Dedifferentiated amniotic fluid mesenchymal stem cell (primary cell): ENCODE measurements around the gene GLTPD2.

Experiments
- DNase-seq: peaks from one replicate; pipeline ENCODE4 v3.0.0-alpha.2; 2016; ENCODE audit errors: extremely low spot score

The GLTPD2 gene

DNA sequence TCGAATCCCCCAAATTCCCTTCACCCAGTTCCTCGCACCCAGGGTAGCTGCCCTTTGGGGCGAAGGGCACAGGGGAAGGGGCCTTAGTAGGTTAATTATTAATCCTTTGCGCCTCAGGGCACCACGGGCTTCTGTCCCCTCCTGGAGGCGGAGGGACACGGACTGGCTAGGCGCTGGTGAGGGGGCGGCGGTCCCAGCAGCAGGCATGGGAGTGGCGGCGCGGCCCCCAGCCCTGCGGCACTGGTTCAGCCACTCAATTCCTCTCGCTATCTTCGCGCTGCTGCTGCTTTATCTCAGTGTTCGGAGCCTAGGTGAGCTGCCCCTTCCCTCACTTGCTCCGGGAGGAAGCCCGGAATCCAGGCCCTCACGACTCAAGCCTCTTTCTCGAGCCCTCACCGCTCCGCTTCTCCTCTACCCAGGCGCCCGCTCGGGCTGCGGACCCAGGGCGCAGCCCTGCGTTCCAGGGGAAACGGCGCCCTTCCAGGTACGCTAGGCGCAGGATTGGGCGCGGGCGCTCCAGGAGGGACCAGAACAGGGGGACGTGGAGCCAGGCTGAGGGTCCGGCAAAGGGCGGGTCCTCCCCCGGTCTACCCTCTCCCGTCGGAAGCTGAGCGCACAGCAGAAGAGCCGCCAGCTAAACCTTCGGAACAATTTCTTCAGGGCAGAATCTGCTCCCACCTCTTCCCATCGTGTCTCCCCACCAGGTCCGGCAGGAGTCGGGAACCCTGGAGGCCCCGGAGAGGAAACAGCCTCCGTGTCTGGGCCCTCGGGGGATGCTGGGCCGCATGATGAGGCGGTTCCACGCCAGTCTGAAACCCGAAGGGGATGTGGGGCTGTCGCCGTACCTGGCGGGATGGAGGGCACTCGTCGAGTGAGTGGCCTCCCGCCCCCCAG lies at the start of gene GLTPD2:
TSS of gene GLTPD2 (plus strand) at position 158 of the 894 bp plus-strand sequence. CDS start at position 206, 48 bp downstream.
- DNase-seq = no peak

DNA sequence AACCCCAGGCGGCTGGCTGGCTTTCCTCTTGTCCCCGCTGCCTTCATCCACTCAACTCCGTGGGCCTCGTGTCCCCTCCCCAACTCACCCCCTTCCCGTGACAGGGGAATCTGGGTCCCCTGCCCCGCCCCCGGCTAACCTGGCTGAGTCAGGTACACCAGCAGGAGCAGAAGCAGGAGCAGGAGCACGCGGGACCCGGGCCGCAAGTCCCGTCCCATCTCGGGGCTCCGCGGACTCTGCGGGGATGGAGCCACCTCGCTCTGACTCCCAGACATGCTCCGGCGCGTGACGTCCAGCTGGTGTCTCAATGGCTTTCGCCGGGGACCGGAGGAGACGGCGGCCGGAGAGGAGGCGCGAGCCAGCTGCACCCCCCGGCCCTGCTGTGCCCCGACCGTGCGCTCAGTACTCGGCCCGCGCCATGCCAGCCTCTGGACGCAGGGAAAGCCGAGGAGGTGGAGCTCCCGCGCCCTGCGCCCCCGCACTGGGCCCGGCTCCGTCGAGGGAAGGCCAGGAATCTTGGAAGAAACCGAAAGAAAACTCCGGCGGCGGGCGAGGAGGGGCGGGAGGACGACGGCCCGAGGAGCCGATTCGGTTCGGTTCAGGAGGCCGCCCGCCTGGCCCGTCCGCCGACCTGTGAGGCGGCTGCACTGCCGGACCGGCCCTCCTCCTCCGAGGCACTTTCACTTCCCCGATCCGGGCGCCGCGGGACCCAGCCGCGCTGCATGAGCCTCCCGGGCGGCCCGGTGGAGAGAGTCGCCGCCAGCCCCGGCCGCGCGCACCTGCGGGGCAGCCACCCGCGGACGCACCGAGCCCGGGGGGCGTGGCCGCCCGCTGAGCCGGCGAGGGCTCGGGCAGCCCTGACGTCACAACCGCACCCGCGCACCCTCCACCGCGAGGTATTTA lies 49.4 kb upstream of the GLTPD2 start, which contains the start of the genes CXCL16 and ZMYND15:
TSS of gene CXCL16 (minus strand) at position 807 of the 903 bp plus-strand sequence. CDS start at position 218, 589 bp downstream.
TSS of gene ZMYND15 (plus strand) at position 712 of the 903 bp plus-strand sequence. CDS start 716 bp downstream, outside the sequence.
- DNase-seq = peak; percentile 29

DNA sequence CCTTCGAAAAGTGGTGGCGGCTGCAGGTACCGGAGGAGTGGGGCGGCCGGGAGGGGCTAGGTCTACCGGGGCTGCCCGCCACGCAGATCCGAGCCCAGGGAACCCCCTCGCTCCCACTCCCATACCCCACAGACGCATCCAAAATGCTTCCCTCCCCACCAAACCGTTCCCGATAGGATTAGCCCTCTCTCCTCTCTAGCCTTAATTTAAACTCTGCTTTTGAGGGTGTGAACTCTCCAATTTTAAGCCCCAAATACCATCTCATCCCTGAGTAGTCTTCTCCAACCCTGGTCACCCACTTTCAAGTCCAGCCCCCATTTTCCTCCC lies 48.8 kb upstream of the GLTPD2 start:
- DNase-seq = no peak

DNA sequence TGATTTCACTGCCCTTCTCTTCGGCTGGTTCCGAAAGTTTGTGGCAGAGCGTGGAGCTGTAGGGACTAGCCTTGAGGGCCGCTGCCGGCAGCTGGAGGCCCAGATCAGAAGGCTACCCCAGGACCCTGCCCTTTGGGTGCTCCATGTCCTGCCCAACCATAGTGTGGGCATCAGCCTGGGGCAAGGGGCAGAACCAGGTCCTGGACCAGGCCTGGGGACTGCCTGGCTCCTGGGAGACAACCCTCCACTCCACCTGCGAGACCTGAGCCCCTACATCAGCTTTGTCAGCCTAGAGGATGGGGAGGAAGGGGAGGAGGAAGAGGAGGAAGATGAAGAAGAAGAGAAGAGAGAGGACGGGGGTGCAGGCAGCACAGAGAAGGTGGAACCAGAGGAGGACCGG lies 48.2 kb upstream of the GLTPD2 start:
- DNase-seq = no peak

DNA sequence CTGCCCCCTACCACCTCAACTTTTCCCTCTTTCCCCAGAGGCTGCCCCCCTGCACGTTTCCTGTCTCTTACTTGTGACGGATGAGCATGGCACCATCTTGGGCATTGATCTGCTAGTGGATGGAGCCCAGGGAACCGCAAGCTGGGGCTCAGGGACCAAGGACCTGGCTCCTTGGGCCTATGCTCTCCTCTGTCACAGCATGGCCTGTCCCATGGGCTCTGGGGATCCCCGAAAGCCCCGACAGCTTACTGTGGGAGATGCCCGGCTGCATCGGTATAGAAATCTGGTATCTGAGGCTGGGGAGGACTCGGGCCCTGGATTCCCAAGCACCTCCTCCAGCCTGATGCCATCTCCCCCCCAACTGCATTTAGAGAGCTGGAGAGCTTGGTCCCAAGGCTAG lies 47.2 kb upstream of the GLTPD2 start:
- DNase-seq = no peak

DNA sequence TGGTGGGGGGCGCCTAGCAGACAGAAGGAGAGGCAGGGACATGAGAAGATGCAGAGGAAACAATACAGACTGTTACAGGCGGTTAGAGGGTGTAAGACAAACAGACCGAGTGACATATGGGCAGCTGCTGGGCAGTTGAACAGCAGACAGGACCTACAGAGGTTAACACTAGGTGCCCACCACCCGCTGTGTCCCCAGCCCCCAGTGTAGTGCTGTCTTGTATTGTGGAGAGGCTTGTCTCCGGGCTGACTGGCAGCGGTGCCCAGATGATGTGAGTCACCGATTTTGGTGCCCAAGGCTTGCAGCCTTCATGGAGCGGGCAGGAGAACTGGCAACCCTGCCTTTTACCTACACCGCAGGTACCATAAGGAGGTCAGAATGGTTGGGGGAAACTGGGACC lies 46.6 kb upstream of the GLTPD2 start:
- no peak for DNase-seq

DNA sequence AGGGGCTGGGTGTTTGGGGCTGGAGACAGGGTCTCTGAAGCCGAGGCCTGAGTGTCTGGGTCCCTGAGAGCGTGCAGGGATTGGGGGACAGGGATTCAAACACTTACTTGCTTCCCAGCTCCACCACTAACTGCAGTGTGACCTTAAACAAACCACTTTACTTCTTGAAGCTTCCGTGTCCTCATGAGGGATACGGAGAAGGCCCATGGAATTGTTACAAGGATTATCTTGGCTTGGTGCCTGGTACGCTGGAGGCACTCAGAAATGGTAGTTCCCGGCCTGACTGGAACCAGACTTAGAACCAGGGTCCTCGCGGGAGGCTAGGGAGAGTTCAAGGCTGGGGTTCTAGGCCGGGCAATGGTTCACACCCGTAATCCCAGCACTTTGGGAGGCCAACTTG lies 46.1 kb upstream of the GLTPD2 start:
- DNase-seq = no peak

DNA sequence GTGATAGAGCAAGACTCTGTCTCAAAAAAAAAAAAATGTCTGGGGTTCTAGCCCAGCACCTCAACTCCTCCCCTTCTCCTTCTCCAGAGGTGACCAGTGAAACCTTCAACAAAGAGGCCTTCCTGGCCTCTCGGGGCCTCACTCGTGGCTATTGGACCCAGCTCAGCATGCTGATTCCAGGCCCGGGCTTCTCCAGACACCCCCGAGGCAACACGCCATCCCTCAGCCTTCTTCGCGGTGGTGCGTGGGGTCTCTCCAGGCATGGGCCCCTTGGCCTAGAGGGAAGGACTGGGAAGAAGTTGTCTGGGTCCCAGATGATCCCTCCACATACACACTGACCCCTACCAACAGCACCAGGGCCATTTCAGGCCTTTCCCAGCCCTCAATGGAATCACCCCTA lies 45.5 kb upstream of the GLTPD2 start:
- DNase-seq = no peak

DNA sequence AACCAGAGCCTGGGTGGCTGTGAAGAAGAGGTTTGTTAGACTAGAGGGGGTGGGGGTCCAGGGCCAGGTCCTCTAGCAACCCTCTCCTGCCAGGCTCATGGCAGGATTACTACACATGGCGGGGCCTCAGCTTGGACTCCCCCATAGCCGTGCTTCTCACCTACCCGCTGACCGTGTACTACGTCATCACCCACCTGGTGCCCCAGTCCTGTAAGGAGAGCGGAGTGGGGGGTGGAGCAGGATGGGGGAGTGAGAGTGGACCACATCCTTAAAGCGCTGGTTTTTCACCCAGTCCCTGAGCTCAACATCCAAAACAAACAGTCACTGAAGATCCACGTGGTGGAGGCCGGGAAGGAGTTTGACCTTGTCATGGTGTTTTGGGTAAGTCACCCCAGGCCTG lies 44.9 kb upstream of the GLTPD2 start:
- DNase-seq = no peak

DNA sequence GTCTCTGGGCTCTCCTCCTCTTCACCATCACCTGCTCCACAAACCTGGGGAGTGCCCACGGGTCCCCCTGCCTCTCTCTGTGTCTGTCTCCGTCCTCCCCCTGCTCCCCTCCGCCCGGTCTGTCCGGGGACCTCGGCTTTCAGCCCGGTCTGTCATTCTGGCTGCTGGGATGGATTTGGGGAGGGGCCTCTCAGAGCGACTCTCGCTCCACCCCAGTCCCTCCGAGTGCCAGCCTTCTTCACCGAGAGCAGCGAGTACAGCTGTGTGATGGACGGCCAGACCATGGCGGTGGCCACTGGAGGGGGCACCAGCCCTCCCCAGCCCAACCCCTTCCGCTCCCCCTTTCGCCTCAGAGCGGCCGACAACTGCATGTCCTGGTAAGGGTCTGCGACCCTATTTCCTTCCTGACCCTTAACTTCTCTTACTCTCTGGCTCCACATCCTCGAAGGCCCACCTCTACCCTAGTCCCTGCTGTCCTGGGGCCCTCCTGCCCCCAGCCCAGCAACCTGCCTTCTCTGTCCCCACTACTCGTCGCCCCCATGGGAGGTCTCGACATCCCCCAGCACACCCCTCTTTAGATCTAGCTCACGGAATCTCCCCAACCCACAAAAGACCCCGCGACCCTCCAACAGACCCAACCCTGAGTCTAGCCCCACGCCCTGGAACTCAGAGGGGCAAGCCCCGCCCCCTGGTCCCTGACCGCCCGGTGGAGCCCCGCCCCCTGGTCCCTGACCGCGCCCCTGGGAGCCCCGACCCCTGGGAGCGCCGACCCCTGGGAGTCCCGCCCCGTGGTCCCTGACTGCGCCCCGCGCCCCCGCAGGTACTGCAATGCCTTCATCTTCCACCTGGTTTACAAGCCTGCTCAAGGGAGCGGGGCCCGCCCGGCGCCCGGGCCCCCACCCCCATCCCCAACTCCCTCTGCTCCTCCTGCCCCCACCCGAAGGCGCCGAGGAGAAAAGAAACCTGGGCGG lies 43.5 kb upstream of the GLTPD2 start:
- DNase-seq = no peak

DNA sequence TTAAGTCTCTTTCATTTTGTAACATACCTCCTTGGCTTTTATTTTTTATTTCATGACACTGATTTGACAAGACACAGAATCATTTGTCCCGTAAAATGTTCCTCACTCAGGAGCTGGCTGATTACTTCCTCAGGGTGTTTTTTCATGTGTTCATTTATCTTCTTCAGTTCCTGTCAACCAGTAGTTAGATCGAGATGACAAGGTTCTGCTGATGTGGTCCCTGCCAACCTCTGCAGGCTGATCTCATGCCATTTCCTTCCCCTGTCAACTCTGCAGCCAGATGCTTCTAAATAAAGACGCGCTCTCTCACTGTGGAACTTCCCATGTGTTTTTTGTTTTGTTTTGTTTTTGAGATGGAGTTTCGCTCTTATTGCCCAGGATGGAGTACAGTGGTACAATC lies 40.9 kb upstream of the GLTPD2 start:
- DNase-seq = no peak

DNA sequence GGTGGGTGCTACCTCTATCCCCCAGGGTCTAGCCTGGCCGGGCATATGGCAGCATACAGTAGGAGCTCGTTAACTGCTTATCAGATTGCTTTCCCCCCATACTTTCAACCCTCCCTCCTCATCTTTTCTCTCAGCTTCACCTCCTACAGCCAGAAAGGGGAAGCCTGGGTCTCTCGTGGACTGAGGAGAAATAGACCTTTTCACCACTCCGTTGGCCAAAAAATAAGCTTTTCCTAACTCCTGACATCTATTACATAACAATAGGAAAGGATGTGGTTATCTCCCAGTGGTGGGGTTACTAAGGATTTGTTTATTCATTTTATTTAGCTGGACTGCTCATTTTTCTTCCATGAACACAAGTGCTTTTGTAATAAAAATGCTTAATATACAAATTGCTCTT lies 40.1 kb upstream of the GLTPD2 start:
- DNase-seq = no peak

DNA sequence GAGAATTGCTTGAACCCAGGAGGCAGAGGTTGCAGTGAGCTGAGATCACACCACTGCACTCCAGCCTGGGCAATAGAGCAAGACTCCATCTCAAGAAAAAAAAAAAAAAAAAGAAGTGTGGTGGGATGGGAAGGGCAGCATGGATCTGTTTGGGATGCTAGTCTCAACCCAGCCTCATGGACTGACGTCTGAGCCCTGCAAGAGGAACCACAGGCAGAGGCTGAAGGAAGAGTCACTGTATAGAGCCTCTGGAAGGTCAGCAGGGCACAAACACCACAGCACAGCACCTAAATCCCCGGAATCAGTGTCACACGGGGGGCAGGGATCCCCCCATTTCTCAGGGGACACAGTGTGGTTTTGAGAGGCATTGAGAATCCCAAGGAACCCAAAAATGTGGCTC lies 38.2 kb upstream of the GLTPD2 start:
- no peak for DNase-seq

DNA sequence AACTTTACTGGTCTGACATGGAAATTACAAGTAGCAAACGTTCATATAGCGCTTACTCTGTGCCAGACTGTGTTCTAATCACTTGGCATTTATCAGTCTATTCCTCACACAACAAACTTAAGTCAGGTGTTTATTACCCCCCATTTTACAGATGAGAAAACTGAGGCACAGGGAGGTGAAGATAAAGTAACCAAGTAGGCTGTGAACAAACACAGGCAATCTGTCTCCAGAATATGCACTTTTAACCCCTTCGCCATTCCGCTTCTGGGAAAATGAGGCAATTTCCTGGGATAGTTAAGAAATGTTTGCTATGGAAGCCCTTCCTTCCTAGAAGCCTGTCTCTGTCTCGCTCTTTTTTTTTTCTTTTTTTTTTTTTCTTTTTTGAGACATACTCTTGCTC lies 36.8 kb upstream of the GLTPD2 start:
- DNase-seq = no peak

DNA sequence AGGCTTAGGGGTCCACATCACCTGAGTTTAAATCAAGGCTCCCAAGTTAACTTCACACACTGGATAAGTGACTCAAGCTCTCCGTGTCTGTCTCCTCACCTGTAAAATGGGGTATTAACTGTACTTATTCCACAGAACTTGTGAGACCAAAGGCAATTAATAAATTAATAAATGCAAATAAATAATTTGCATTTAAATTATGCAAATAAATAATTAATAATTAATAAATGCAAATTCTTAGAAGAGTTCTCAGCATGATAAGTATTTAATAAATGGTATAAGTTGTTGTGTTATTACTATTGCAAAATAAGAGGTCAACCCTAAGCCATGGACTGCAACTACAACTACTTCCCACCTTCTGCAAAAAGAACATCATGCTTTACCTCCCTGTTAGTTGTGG lies 35.4 kb upstream of the GLTPD2 start:
- DNase-seq = no peak

DNA sequence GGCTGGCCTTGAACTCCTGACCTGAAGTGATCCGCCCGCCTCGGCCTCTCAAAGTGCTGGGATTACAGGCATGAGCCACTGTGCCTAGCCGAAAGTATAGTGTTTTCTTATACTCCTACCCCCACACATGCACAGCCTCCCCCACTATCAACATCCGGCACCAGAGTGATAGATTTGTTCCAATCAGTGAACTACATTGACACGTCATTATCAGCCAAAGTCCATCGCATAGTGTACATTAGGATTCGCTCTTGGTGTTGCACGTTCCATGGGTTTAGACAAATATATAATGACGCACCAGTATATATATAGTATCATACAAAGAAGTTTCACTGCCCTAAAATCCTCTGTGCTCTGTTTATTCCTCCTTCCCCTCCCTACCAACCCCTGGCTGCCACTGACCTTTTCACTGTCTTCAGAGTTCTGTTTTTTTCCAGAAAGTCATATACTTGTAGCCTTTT lies 29.0 kb upstream of the GLTPD2 start:
- no peak for DNase-seq

DNA sequence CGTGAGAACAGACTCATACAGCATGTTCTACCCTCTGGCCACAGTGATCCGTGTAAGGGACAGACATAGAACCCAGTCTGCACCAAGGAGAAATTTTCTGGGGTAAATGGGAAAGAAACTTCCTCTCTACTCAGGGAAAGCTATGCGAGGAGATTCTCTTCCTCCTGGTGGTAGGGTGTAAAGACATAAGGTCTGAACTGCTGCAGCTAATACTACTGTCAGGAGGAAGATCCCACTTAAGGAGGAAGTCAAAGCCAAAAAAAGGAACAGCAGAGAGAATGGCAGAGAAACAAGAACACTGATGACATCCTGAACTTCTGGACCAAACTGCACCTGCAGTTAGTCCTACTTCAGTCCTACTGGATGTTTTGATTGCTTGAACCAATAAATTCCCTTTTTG lies 24.2 kb upstream of the GLTPD2 start:
- DNase-seq = no peak

DNA sequence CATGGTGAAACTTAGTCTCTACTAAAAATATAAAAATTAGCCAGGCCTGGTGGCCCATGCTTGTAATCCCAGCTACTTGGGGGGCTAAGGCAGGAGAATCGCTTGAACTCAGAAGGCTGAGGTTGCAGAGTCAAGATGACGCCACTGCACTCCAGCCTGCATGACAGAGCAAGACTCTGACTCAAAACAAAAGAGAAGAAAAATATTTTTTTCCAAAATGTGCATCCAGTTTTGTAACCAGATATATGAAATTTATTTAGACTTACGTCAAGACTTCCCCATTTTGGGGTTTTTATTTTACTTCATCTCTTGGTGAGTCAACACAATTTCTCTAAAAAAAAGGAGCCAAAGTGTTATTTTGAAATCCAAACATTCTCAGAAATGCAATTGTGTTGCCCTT lies 22.6 kb upstream of the GLTPD2 start:
- DNase-seq = no peak

DNA sequence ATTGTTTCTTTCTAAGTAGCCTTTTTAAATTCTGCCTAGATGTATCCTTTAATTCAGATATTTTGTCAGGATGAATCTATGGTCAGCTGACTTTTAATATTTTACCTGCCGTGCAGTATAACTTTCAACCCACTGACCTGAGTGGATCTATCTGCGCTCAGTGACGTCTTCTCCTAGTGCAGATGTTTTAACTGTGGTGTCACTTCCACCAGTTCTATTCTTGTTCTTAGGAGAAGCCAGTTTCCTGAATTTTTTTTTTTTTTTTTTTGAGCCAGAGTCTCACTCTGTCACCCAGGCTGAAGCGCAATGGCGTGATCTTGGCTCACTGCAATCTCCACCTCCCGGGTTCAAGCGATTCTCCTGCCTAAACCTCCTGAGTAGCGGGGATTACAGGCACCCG lies 22.0 kb upstream of the GLTPD2 start:
- DNase-seq = no peak

DNA sequence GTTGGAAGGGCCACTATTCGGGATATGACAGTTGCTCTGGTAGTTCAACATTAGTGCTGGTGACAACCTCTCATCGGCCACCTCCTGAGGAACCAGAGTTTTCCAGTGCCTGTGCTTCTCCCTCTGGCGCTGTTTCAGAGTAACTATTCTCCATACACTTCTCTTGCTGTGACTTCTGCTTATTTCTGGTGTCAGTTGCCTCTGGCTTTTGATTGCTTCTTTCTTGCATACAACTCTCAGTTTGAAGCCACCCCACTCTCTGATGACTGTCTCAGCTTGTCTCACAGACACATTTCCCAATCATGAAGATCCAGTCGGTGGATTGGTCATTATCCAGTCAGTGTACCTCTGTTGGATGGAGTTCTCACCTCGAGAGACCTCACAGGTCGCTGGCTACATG lies 20.5 kb upstream of the GLTPD2 start:
- DNase-seq = no peak

DNA sequence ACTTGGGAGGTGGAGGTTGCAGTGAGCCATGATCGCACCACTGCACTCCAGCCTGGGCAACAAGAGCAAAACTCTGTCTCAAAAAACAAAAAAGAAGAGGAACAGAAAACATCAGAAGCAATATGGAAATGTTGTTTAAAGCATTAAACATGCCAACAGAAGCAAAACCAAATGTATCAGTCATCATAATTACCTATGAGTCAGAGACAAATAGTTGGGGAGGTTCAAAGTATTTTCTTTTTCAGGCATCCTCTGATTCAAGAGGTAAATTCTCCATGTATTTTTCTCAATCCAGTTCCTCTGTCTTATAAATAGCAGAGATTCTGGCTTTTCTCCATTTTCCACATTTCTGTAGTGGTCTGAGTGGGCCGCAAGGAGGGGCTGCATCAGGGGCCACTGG lies 19.1 kb upstream of the GLTPD2 start:
- DNase-seq = no peak
